HEK293 (cell line): Measurements from ENCODE around the gene DLX4.
A peak's percentile ranks its signal among the peaks of the same experiment; 100 is the strongest.

Source experiments
- CTCF ChIA-PET: fragments of 350-600 bp; formaldehyde crosslinking; extraction: SDS; loops from one replicate; lab custom pipeline; 2021; ENCODE audit warnings: antibody characterized with exemption; lab: Yijun Ruan, JAX
- POLR2A ChIA-PET: fragments of 300-600 bp; formaldehyde crosslinking; extraction: SDS; loops from one replicate; lab custom pipeline; 2020; ENCODE audit warnings: antibody characterized with exemption, inconsistent platforms; lab: Yijun Ruan, JAX
- H3K27ac ChIP-seq: fragments of 200-500 bp; sonication (Bioruptor generic); 2 replicates; pipeline ENCODE4 v1.5.1; 2014; ENCODE audit warnings: low read depth, low read length, control low read depth, inconsistent platforms; ENCODE audit errors: extremely low read depth
- H3K36me3 ChIP-seq, 2 experiments: fragments of 200-500 bp in 1 of 2; sonication (Bioruptor generic) in 1 of 2; 1 replicate in 1 of 2; 2 replicates in 1 of 2; pipeline ENCODE4 v1.5.1; 2014 to 2017; ENCODE audit warnings: inconsistent platforms in 2 of 2, low read length in 2 of 2; ENCODE audit not compliant: control insufficient read depth in 2 of 2, insufficient read depth in 1 of 2
- H3K4me1 ChIP-seq: fragments of 200-500 bp; sonication (Bioruptor generic); 2 replicates; pipeline ENCODE4 v1.5.1; 2014; ENCODE audit warnings: mild to moderate bottlenecking, low read length, inconsistent platforms; ENCODE audit not compliant: control insufficient read depth, insufficient read depth
- H3K4me3 ChIP-seq: 2 replicates; pipeline ENCODE4 v1.5.1; 2011; ENCODE audit warnings: low read depth, mild to moderate bottlenecking, control low read depth, low read length, moderate library complexity
- H3K9me3 ChIP-seq: fragments of 200-500 bp; sonication (Bioruptor generic); 2 replicates; pipeline ENCODE4 v1.5.1; 2014; ENCODE audit warnings: low read depth, low read length, inconsistent platforms; ENCODE audit not compliant: control insufficient read depth, insufficient read depth
- BCL11B ChIP-seq: fragments of 450-650 bp; formaldehyde crosslinking; IDR thresholded peaks from 2 replicates; pipeline ENCODE4 v1.5.1; 2016; ENCODE audit warnings: low read depth, missing biosample characterization, missing genetic modification characterization
- GLIS2 ChIP-seq: fragments of 450-650 bp; formaldehyde crosslinking; IDR thresholded peaks from 2 replicates; pipeline ENCODE4 v1.5.1; 2016; ENCODE audit warnings: missing biosample characterization, missing genetic modification characterization
- SCRT1 ChIP-seq: fragments of 450-650 bp; formaldehyde crosslinking; IDR thresholded peaks from 2 replicates; pipeline ENCODE4 v1.5.1; 2016; ENCODE audit warnings: missing biosample characterization, missing genetic modification characterization, borderline replicate concordance
- SP3 ChIP-seq: fragments of 450-650 bp; formaldehyde crosslinking; IDR thresholded peaks from 2 replicates; pipeline ENCODE4 v1.5.1; 2016; ENCODE audit warnings: missing biosample characterization, missing genetic modification characterization
- ZBTB44 ChIP-seq: fragments of 450-650 bp; IDR thresholded peaks from 2 replicates; pipeline ENCODE4 v1.5.1; 2018; ENCODE audit warnings: missing biosample characterization, mild to moderate bottlenecking, missing genetic modification characterization
- ZEB2 ChIP-seq: fragments of 450-650 bp; formaldehyde crosslinking; IDR thresholded peaks from 2 replicates; pipeline ENCODE4 v1.5.1; 2016; ENCODE audit warnings: missing biosample characterization, missing genetic modification characterization
- ZFHX2 ChIP-seq: fragments of 450-650 bp; formaldehyde crosslinking; conservative IDR thresholded peaks from 2 replicates; pipeline ENCODE4 v1.5.1; 2016; ENCODE audit warnings: missing biosample characterization, missing genetic modification characterization
- ZIC2 ChIP-seq: fragments of 450-650 bp; formaldehyde crosslinking; IDR thresholded peaks from 2 replicates; pipeline ENCODE4 v1.5.1; 2016; ENCODE audit warnings: missing biosample characterization, missing genetic modification characterization
- ZNF132 ChIP-seq: fragments of 450-650 bp; formaldehyde crosslinking; IDR thresholded peaks from 2 replicates; pipeline ENCODE4 v1.5.1; 2017; ENCODE audit warnings: missing biosample characterization, missing genetic modification characterization, borderline replicate concordance
- ZNF16 ChIP-seq: fragments of 450-650 bp; formaldehyde crosslinking; IDR thresholded peaks from 2 replicates; pipeline ENCODE4 v1.5.1; 2016; ENCODE audit warnings: low read depth, missing biosample characterization, missing genetic modification characterization
- ZNF174 ChIP-seq: fragments of 450-650 bp; formaldehyde crosslinking; IDR thresholded peaks from 2 replicates; pipeline ENCODE4 v1.5.0; 2017; ENCODE audit warnings: missing biosample characterization, mild to moderate bottlenecking, missing genetic modification characterization
- ZNF19 ChIP-seq: fragments of 450-650 bp; formaldehyde crosslinking; IDR thresholded peaks from 2 replicates; pipeline ENCODE4; 2016; ENCODE audit warnings: missing biosample characterization, missing genetic modification characterization, low read depth
- ZNF248 ChIP-seq: fragments of 450-650 bp; formaldehyde crosslinking; IDR thresholded peaks from 2 replicates; pipeline ENCODE4 v1.5.1; 2017; ENCODE audit warnings: missing biosample characterization, missing genetic modification characterization
- ZNF266 ChIP-seq: fragments of 450-650 bp; formaldehyde crosslinking; IDR thresholded peaks from 2 replicates; pipeline ENCODE4 v1.5.1; 2016; ENCODE audit warnings: missing biosample characterization, missing genetic modification characterization, low read depth
- ZNF391 ChIP-seq: fragments of 450-650 bp; formaldehyde crosslinking; IDR thresholded peaks from 2 replicates; pipeline ENCODE4 v1.5.1; 2016; ENCODE audit warnings: low read depth, missing biosample characterization, missing genetic modification characterization, borderline replicate concordance
- ZNF48 ChIP-seq: fragments of 450-650 bp; formaldehyde crosslinking; IDR thresholded peaks from 2 replicates; pipeline ENCODE4 v1.5.1; 2016; ENCODE audit warnings: missing biosample characterization, missing genetic modification characterization
- ZNF600 ChIP-seq: fragments of 450-650 bp; formaldehyde crosslinking; IDR thresholded peaks from 2 replicates; pipeline ENCODE4 v1.5.1; 2016; ENCODE audit warnings: missing biosample characterization, missing genetic modification characterization
- ZNF623 ChIP-seq: fragments of 450-650 bp; formaldehyde crosslinking; IDR thresholded peaks from 2 replicates; pipeline ENCODE4 v1.5.1; 2016; ENCODE audit warnings: missing biosample characterization, missing genetic modification characterization
- ZNF629 ChIP-seq: fragments of 450-650 bp; formaldehyde crosslinking; IDR thresholded peaks from 2 replicates; pipeline ENCODE4 v1.5.1; 2017; ENCODE audit warnings: missing biosample characterization, missing genetic modification characterization
- ZNF654 ChIP-seq: fragments of 450-650 bp; formaldehyde crosslinking; IDR thresholded peaks from 2 replicates; pipeline ENCODE4 v1.5.1; 2016; ENCODE audit warnings: low read depth, missing biosample characterization, missing genetic modification characterization
- ZNF658 ChIP-seq: fragments of 450-650 bp; formaldehyde crosslinking; IDR thresholded peaks from 2 replicates; pipeline ENCODE4; 2016; ENCODE audit warnings: missing biosample characterization, missing genetic modification characterization
- ZNF660 ChIP-seq: fragments of 450-650 bp; IDR thresholded peaks from 2 replicates; pipeline ENCODE4 v1.5.1; 2018; ENCODE audit warnings: missing biosample characterization, mild to moderate bottlenecking, missing genetic modification characterization
- ZNF792 ChIP-seq: fragments of 450-650 bp; formaldehyde crosslinking; IDR thresholded peaks from 2 replicates; pipeline ENCODE4 v1.5.1; 2016; ENCODE audit warnings: missing biosample characterization, missing genetic modification characterization
- ZSCAN30 ChIP-seq: fragments of 450-650 bp; IDR thresholded peaks from 2 replicates; pipeline ENCODE4 v1.5.1; 2018; ENCODE audit warnings: missing biosample characterization, mild to moderate bottlenecking, missing genetic modification characterization, moderate library complexity
- TF ChIP-seq, protein P1 (sequence below): fragments of 450-650 bp; formaldehyde crosslinking; IDR thresholded peaks from 2 replicates; pipeline ENCODE4 v1.5.1; 2016; ENCODE audit warnings: missing biosample characterization, missing genetic modification characterization

DLX4 gene

DNA sequence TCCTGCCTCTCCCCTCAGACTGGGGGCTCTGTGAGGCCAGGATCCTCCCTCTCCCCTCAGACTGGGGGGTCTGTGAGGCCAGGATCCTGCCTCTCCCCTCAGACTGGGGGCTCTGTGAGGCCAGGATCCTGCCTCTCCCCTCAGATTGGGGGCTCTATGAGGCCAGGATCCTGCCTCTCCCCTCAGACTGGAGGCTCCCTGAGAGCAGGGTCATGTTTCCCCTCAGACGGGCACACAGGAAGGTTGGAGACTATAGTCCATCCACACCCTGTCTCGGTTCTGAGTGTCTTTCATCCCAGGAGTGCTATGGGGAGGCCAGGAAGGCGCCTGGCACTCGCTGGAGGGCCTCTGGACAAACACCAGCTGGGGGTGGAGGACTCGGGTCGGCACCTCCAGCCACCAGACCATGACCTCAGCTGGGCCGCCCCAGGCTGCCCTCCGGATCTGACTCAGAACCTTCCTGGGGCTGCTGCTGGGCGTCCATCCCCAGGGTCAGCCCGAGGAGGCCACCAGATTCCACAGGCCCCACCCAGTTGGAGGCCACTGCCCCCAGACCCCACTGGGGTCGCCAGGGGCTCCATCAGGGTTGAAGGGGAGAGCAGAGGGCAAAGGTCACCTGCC is 21.9 kb upstream of the DLX4 start:
- H3K9me3 ChIP-seq = no peaks in the 10 kb centered on the region
- ChIA-PET CTCF (no interaction called here), POLR2A (no interaction called here)
- H3K4me3 ChIP-seq = no peak overlapping the region
- TF ChIP-seq ZNF623 (no peak), GLIS2 (tag by site-specific recombination) (peak; percentile 14; the same call in 1 of the 2 replicates)
- H3K36me3 ChIP-seq = no peaks in the 10 kb centered on the region
- H3K27ac ChIP-seq = no peak overlapping the region
- no peaks in the 10 kb centered on the region for H3K4me1 ChIP-seq

- CTCF ChIA-PET = interaction anchor here (1.3 kb wide), 1 partner anchor 22 kb away, joined by 3 read pairs; no protein-coding TSS in a partner anchor
- H3K4me3 ChIP-seq = no peak overlapping the region
- H3K36me3 ChIP-seq = no peaks in the 10 kb centered on the region
- no peak overlapping the region for H3K27ac ChIP-seq
- TF ChIP-seq ZNF174 (tag by site-specific recombination) = no peak
- no peak for TF ChIP-seq ZNF48 (tag by site-specific recombination)
- TF ChIP-seq SCRT1 = no peak
- TF ChIP-seq ZNF19 (tag by site-specific recombination) = no peak
- no peak for TF ChIP-seq ZBTB44 (tag by site-specific recombination)
- TF ChIP-seq SP3 (tag by site-specific recombination) = no peak
- no peak for TF ChIP-seq ZNF792 (tag by site-specific recombination)
- peak; percentile 87 for TF ChIP-seq ZNF16 (tag by site-specific recombination)
- TF ChIP-seq BCL11B (tag by site-specific recombination) = no peak
- TF ChIP-seq, all 188 proteins: peak for 1
- Histone ChIP-seq H3K9me3 (no peaks in the 10 kb centered on the region), H3K4me1 (no peaks in the 10 kb centered on the region)
- POLR2A ChIA-PET = no interaction called here
These were observed 19.4 kb upstream of the DLX4 start for GRCh38 chr17:49949634-49950033.

DNA sequence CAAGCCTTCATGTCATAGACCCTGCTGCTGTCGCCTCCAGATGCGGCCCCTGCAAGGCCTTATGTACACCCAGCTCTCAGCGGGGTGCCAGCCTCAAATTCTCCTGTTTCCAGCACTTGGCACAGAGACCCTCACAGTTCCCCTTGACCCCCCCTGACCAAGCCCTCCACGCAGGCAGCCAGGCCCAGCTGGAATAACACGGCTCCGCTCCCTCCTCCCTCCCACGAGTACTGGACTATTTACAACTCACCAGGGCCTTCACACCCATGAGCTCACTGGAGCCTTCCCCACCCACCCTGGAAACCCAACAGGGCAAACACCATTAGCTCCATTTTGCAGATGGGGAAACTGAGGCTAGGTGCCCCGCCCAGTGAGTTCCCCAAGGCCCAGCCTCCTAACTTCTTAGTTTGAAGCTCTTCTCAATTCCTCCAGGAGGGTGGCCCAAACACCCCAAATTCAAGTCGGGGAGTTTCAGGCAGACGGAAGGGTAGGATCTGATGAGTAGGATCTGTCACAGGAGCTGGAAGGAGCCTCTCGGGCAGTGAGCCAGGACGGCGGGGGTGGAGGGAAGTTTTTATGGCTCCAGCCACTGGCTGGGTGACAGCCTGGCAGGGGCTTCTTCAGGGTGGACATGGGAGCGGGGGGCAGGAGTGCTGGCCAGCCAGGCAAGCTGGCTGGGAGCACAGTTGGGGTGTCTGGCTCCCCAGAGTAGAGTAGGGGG is 17.5 kb upstream of the DLX4 start:
- POLR2A ChIA-PET = interaction anchor here (1.2 to 2.2 kb wide), 2 partner anchors 43 to 46 kb away, joined by 3 to 11 read pairs; partner anchors contain the start of gene DLX3
- CTCF ChIA-PET = interaction anchor here (0.6 to 4.1 kb wide), 31 partner anchors 10 to 1822 kb away, joined by 3 to 196 read pairs (median 12); partner anchors contain the start of gene DLX3

DNA sequence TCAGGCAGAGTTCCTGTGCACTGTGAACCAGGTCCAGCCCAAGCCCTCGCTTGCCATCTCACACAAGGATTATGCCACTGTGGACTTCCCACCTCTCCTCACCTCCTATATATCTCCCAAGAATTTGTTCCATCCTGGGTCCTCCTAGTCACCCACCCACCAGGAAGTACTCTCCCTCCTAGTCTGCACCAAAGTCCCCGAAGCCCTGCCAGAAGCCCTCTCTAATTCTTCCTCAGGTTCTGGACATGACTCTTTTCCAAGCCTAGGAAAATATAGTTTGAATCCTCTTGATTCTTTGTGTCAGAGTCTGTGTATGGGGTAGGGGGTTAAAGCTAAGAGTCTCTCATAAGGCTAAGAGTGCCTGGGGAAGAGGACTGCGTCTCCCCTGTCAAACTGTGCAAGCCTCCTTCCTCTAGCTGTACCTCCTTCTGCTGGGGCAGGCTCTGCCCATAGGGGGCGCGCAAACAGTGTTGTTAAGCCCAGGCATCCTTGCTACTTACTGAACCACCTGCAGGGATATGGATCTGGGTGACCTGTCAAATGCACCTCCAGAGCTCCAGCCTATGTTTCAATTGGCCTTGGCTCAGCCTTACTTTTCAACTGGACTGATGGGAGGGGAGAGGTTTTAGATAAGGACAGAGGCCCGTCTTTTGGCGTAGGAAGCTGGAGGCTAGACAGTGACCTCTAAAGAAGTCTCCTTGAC is 16.6 kb upstream of the DLX4 start:
- H3K4me3 ChIP-seq = no peak overlapping the region
- no peaks in the 10 kb centered on the region for H3K36me3 ChIP-seq
- H3K27ac ChIP-seq = no peak overlapping the region
- ChIA-PET CTCF (interaction anchor here (0.6 to 4.1 kb wide), 42 partner anchors 10 to 1823 kb away, joined by 3 to 196 read pairs (median 8); partner anchors contain the start of gene DLX3), POLR2A (interaction anchor here (0.6 to 2.2 kb wide), 4 partner anchors 43 to 447 kb away, joined by 3 to 17 read pairs (median 7); partner anchors contain the start of gene DLX3)
- no peaks in the 10 kb centered on the region for H3K9me3 ChIP-seq
- H3K4me1 ChIP-seq = no peaks in the 10 kb centered on the region
- TF ChIP-seq ZNF600 (tag by site-specific recombination) = peak; percentile 54
- 0 out of 2 replicates have a peak, but pooled peaks have one; percentile 41 for TF ChIP-seq ZNF391 (tag by site-specific recombination)
- 0 out of 2 replicates have a peak, but pooled peaks have one; percentile 9 for TF ChIP-seq ZIC2 (tag by site-specific recombination)
- TF ChIP-seq ZNF660 (tag by site-specific recombination) = peak; percentile 48; the same call in 1 of the 2 replicates
- TF ChIP-seq ZNF248 (tag by site-specific recombination) = no peak
- peak; percentile 67 for TF ChIP-seq ZEB2 (tag by site-specific recombination)
- peak; percentile 67 for TF ChIP-seq ZNF654 (tag by site-specific recombination)
- peak; percentile 61; the same call in 1 of the 2 replicates for TF ChIP-seq ZSCAN30 (tag by site-specific recombination)
- no peak for TF ChIP-seq ZNF174 (tag by site-specific recombination)
- TF ChIP-seq, protein P1, sequence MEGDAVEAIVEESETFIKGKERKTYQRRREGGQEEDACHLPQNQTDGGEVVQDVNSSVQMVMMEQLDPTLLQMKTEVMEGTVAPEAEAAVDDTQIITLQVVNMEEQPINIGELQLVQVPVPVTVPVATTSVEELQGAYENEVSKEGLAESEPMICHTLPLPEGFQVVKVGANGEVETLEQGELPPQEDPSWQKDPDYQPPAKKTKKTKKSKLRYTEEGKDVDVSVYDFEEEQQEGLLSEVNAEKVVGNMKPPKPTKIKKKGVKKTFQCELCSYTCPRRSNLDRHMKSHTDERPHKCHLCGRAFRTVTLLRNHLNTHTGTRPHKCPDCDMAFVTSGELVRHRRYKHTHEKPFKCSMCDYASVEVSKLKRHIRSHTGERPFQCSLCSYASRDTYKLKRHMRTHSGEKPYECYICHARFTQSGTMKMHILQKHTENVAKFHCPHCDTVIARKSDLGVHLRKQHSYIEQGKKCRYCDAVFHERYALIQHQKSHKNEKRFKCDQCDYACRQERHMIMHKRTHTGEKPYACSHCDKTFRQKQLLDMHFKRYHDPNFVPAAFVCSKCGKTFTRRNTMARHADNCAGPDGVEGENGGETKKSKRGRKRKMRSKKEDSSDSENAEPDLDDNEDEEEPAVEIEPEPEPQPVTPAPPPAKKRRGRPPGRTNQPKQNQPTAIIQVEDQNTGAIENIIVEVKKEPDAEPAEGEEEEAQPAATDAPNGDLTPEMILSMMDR = peak; percentile 84

More for the DNA sequence above, 17.5 kb upstream of the DLX4 start:
- H3K36me3 ChIP-seq = no peaks in the 10 kb centered on the region
- no peak overlapping the region for H3K27ac ChIP-seq
- no peaks in the 10 kb centered on the region for H3K9me3 ChIP-seq
- H3K4me3 ChIP-seq = no peak overlapping the region
- no peaks in the 10 kb centered on the region for H3K4me1 ChIP-seq
- no peak for TF ChIP-seq ZNF658 (tag by site-specific recombination)
- 0 out of 2 replicates have a peak, but pooled peaks have one; percentile 2 for TF ChIP-seq ZNF629 (tag by site-specific recombination)
- TF ChIP-seq ZNF266 (tag by site-specific recombination) = no peak
- TF ChIP-seq ZNF132 (tag by site-specific recombination) = no peak
- TF ChIP-seq ZIC2 (tag by site-specific recombination) = 0 out of 2 replicates have a peak, but pooled peaks have one; percentile 12
- no peak for TF ChIP-seq GLIS2 (tag by site-specific recombination)
- TF ChIP-seq ZFHX2 = peak; percentile 19; the same call in 1 of the 2 replicates
- TF ChIP-seq, all 188 proteins: peak for 3
